GM19035 (cell line): Measurements from ENCODE around the gene TFB1M.

Experiments used
- ATAC-seq: cut with Tn5 transposase; IDR thresholded peaks from one replicate; pipeline ENCODE4 v1.9.1; 2021; ENCODE audit not compliant: unreplicated experiment

Gene TFB1M

GRCh38 chr6:155212616-155213380 is 101.5 kb downstream of the TFB1M start:
- no peak for ATAC-seq

- ATAC-seq = no peak
Measured at GRCh38 chr6:155212106-155212505, 102.2 kb downstream of the TFB1M start.

- no peak for ATAC-seq
Measured at GRCh38 chr6:155207223-155207622, 107.1 kb downstream of the TFB1M start.
